H1 (cell line): Measurements from ENCODE around the gene AGFG1. TPM values are rescaled to one million over a fixed set of nuclear protein-coding genes. Genes with fewer than 3 reads are reported as not detected.

Source experiments
- CTCF ChIA-PET: fragments of 300-600 bp; sonication (Branson Sonifier 250); formaldehyde crosslinking; loops from one replicate; lab custom pipeline; 2021; ENCODE audit not compliant: partially characterized antibody; lab: Charles Lee
- POLR2A ChIA-PET: fragments of 300-600 bp; sonication (Branson Sonifier 250); formaldehyde crosslinking; loops from one replicate; lab custom pipeline; 2021; ENCODE audit warnings: inconsistent platforms; ENCODE audit not compliant: partially characterized antibody; lab: Charles Lee
- DNase-seq, 2 experiments: peaks; one replicate each; pipeline versions ENCODE4 v3.0.0 to v3.0.0-alpha.2; 2010 to 2022; ENCODE audit warnings: low spot score in 2 of 2, low read depth in 1 of 2, mixed read lengths in 1 of 2
- FAIRE-seq: peaks from 2 replicates; lab custom pipeline; 2011; peaks lifted over from hg19 to GRCh38; lab: Jason Lieb, UNC
- H2AFZ ChIP-seq: 2 replicates; pipeline ENCODE4 v1.8.1; 2012; ENCODE audit warnings: low read length, inconsistent platforms
- H2AK5ac ChIP-seq: 2 replicates; pipeline ENCODE4 v1.6.1; 2013; ENCODE audit warnings: low read depth, low read length
- H2BK120ac ChIP-seq: replicated peaks from 2 replicates; pipeline ENCODE3; 2013; ENCODE audit warnings: low read depth, low read length, inconsistent platforms
- H2BK12ac ChIP-seq: 2 replicates; pipeline ENCODE4 v1.6.1; 2013; ENCODE audit warnings: low read depth, low read length
- H2BK15ac ChIP-seq: 2 replicates; pipeline ENCODE4 v1.6.1; 2013; ENCODE audit warnings: low read length
- H2BK20ac ChIP-seq: 2 replicates; pipeline ENCODE4 v1.6.1; 2013; ENCODE audit warnings: low read length
- H2BK5ac ChIP-seq: 2 replicates; pipeline ENCODE4 v1.6.1; 2013; ENCODE audit warnings: low read depth, low read length
- H3K14ac ChIP-seq: 2 replicates; pipeline ENCODE4 v1.6.1; 2013; ENCODE audit warnings: inconsistent platforms; ENCODE audit not compliant: insufficient read length
- H3K18ac ChIP-seq: 2 replicates; pipeline ENCODE4 v1.6.1; 2013; ENCODE audit warnings: low read length; ENCODE audit errors: extremely low read depth
- H3K23ac ChIP-seq: 2 replicates; pipeline ENCODE4 v1.6.1; 2013; ENCODE audit warnings: inconsistent platforms; ENCODE audit not compliant: insufficient read length
- H3K23me2 ChIP-seq: 2 replicates; pipeline ENCODE4 v1.6.1; 2013; ENCODE audit warnings: low read depth, low read length
- H3K27ac ChIP-seq: 2 replicates; pipeline ENCODE4 v1.6.1; 2011; ENCODE audit warnings: low read depth, low read length, inconsistent platforms
- H3K27me3 ChIP-seq, 4 experiments: replicated peaks in 1 of 4; 1 replicate in 1 of 4; 2 replicates in 3 of 4; pipeline versions ENCODE4 v1.6.1 to v1.8.1; 2011 to 2013; ENCODE audit warnings: low read length in 3 of 4, mild to moderate bottlenecking in 3 of 4, inconsistent platforms in 2 of 4, mixed read lengths in 2 of 4, moderate library complexity in 1 of 4; ENCODE audit not compliant: control insufficient read depth in 3 of 4, insufficient read depth in 3 of 4; ENCODE audit errors: extremely low read depth in 1 of 4
- H3K36me3 ChIP-seq, 4 experiments: 2 replicates each; pipeline versions ENCODE4 v1.6.1 to v1.8.1; 2011 to 2013; ENCODE audit warnings: mild to moderate bottlenecking in 4 of 4, low read length in 3 of 4, moderate library complexity in 2 of 4, control low read depth in 1 of 4, inconsistent platforms in 1 of 4; ENCODE audit not compliant: insufficient read depth in 4 of 4, control insufficient read depth in 2 of 4
- H3K4ac ChIP-seq: replicated peaks from 2 replicates; pipeline ENCODE3; 2013; ENCODE audit warnings: low read length, low read depth, mixed read lengths, inconsistent platforms; ENCODE audit not compliant: insufficient read length
- H3K4me1 ChIP-seq, 4 experiments: replicated peaks in 1 of 4; 1 replicate in 1 of 4; 2 replicates in 3 of 4; pipeline versions ENCODE4 v1.6.1 to v1.8.1; 2011 to 2013; ENCODE audit warnings: low read length in 3 of 4, inconsistent platforms in 2 of 4, mixed read lengths in 1 of 4; ENCODE audit not compliant: insufficient read depth in 4 of 4, control insufficient read depth in 3 of 4
- H3K4me2 ChIP-seq, 2 experiments: 2 replicates each; pipeline versions ENCODE4 v1.6.1 to v1.8.1; 2011 to 2013; ENCODE audit warnings: low read depth in 2 of 2, low read length in 2 of 2, control low read depth in 1 of 2, inconsistent platforms in 1 of 2, mild to moderate bottlenecking in 1 of 2; ENCODE audit not compliant: insufficient read depth in 1 of 2
- H3K4me3 ChIP-seq, 4 experiments: fragments of 200-600, 300-600 bp in 1 of 4; sonication (generic), shearing (Covaris generic), sonication (Bioruptor Twin) in 1 of 4; 2 replicates each; pipeline versions ENCODE4 v1.5.1 to v1.8.1; 2011 to 2016; ENCODE audit warnings: low read length in 4 of 4, low read depth in 3 of 4, control low read depth in 2 of 4, inconsistent platforms in 2 of 4, mild to moderate bottlenecking in 2 of 4, mixed read lengths in 1 of 4, moderate library complexity in 1 of 4; ENCODE audit not compliant: insufficient read depth in 2 of 4; ENCODE audit errors: extremely low read depth in 1 of 4
- H3K56ac ChIP-seq: replicated peaks from 2 replicates; pipeline ENCODE3; 2013; ENCODE audit warnings: low read depth, mild to moderate bottlenecking, mixed read lengths, low read length, inconsistent platforms; ENCODE audit not compliant: insufficient read length
- H3K79me1 ChIP-seq: 2 replicates; pipeline ENCODE4 v1.6.1; 2013; ENCODE audit warnings: low read depth, low read length, control low read depth
- H3K79me2 ChIP-seq, 2 experiments: 2 replicates each; pipeline versions ENCODE4 v1.6.1 to v1.8.1; 2012 to 2013; ENCODE audit warnings: low read length in 2 of 2, mild to moderate bottlenecking in 2 of 2, inconsistent platforms in 1 of 2; ENCODE audit not compliant: insufficient read depth in 2 of 2, control insufficient read depth in 1 of 2
- H3K9ac ChIP-seq, 4 experiments: replicated peaks in 1 of 4; 1 replicate in 1 of 4; 2 replicates in 3 of 4; pipeline versions ENCODE4 v1.6.1 to v1.8.1; 2011 to 2013; ENCODE audit warnings: low read depth in 3 of 4, low read length in 3 of 4, control low read depth in 2 of 4, mild to moderate bottlenecking in 2 of 4, moderate library complexity in 2 of 4, inconsistent platforms in 1 of 4; ENCODE audit errors: extremely low read depth in 1 of 4
- H3K9me3 ChIP-seq, 2 experiments: 2 replicates each; pipeline versions ENCODE4 v1.6.1 to v1.8.1; 2012 to 2013; ENCODE audit warnings: mild to moderate bottlenecking in 2 of 2, moderate library complexity in 2 of 2, control low read depth in 1 of 2, inconsistent platforms in 1 of 2, low read depth in 1 of 2, low read length in 1 of 2, mixed read lengths in 1 of 2; ENCODE audit not compliant: insufficient read depth in 2 of 2
- H4K20me1 ChIP-seq, 2 experiments: replicated peaks in 1 of 2; 2 replicates each; pipeline versions ENCODE3 to v1.8.1; 2011 to 2013; ENCODE audit warnings: inconsistent platforms in 2 of 2, low read length in 2 of 2, mild to moderate bottlenecking in 1 of 2; ENCODE audit not compliant: insufficient read depth in 2 of 2, control insufficient read depth in 1 of 2
- H4K5ac ChIP-seq: 2 replicates; pipeline ENCODE4 v1.6.1; 2013; ENCODE audit warnings: low read length, low read depth, mixed read lengths, inconsistent platforms; ENCODE audit not compliant: insufficient read length
- H4K8ac ChIP-seq: 2 replicates; pipeline ENCODE4 v1.8.0; 2013; ENCODE audit warnings: mild to moderate bottlenecking, moderate library complexity, low read length, inconsistent platforms; ENCODE audit not compliant: insufficient read depth; ENCODE audit errors: extremely low read depth
- H4K91ac ChIP-seq: replicated peaks from 2 replicates; pipeline ENCODE3; 2013; ENCODE audit warnings: low read length, mixed read lengths, inconsistent platforms; ENCODE audit not compliant: insufficient read length
- BRCA1 ChIP-seq: IDR thresholded peaks from 2 replicates; pipeline ENCODE4 v1.6.1; 2012; ENCODE audit warnings: low read depth, low read length, improper control_type of control experiment
- EGR1 ChIP-seq: IDR thresholded peaks from 2 replicates; pipeline ENCODE4 v1.6.1; 2011; ENCODE audit warnings: low read depth, low read length, borderline replicate concordance
- EP300 ChIP-seq, 2 experiments: IDR thresholded peaks; 1 replicate in 1 of 2; 2 replicates in 1 of 2; pipeline ENCODE4 v1.6.1; 2011 to 2012; ENCODE audit warnings: low read depth in 2 of 2, low read length in 2 of 2, mild to moderate bottlenecking in 2 of 2, borderline replicate concordance in 1 of 2, inconsistent platforms in 1 of 2, moderate library complexity in 1 of 2
- FOSL1 ChIP-seq: IDR thresholded peaks from 2 replicates; pipeline ENCODE4 v1.6.1; 2011; ENCODE audit warnings: mild to moderate bottlenecking, low read depth, low read length, moderate library complexity; ENCODE audit not compliant: insufficient read depth
- GTF2F1 ChIP-seq: IDR thresholded peaks from 2 replicates; pipeline ENCODE4 v1.6.1; 2012; ENCODE audit warnings: low read depth, low read length, improper control_type of control experiment, borderline replicate concordance
- KDM4A ChIP-seq: IDR thresholded peaks from one replicate; pipeline ENCODE4 v1.7.1; 2012; ENCODE audit warnings: low read depth, mild to moderate bottlenecking, moderate library complexity, low read length, inconsistent platforms; ENCODE audit not compliant: severe bottlenecking
- NANOG ChIP-seq: IDR thresholded peaks from 2 replicates; pipeline ENCODE4 v1.6.1; 2011; ENCODE audit warnings: low read length, low read depth, mild to moderate bottlenecking, inconsistent platforms; ENCODE audit not compliant: insufficient read depth, poor library complexity, severe bottlenecking
- NRF1 ChIP-seq: IDR thresholded peaks from 2 replicates; pipeline ENCODE4 v1.6.1; 2011; ENCODE audit warnings: mild to moderate bottlenecking, low read depth, low read length, improper control_type of control experiment
- RAD21 ChIP-seq, 2 experiments: IDR thresholded peaks in 1 of 2; conservative IDR thresholded peaks in 1 of 2; 2 replicates each; pipeline ENCODE4 v1.6.1; 2011; ENCODE audit warnings: low read depth in 2 of 2, low read length in 2 of 2, improper control_type of control experiment in 1 of 2, inconsistent platforms in 1 of 2, mild to moderate bottlenecking in 1 of 2, moderate library complexity in 1 of 2
- RNF2 ChIP-seq: fragments of 200-900, 300-1000 bp; sonication (generic); IDR thresholded peaks from 2 replicates; pipeline ENCODE4 v1.7.1; 2016; ENCODE audit warnings: borderline replicate concordance, low read depth, mild to moderate bottlenecking, antibody characterized with exemption, low read length; ENCODE audit not compliant: poor library complexity, severe bottlenecking; ENCODE audit errors: missing control alignments
- SP1 ChIP-seq: IDR thresholded peaks from 2 replicates; pipeline ENCODE4 v1.6.1; 2011; ENCODE audit warnings: low read depth, low read length
- SP4 ChIP-seq: IDR thresholded peaks from 2 replicates; pipeline ENCODE4 v1.6.1; 2012; ENCODE audit warnings: low read length, inconsistent platforms
- YY1 ChIP-seq: IDR thresholded peaks from 2 replicates; pipeline ENCODE4 v1.6.1; 2011; ENCODE audit warnings: low read depth, mild to moderate bottlenecking, low read length
- ZNF274 ChIP-seq: IDR thresholded peaks from 2 replicates; pipeline ENCODE4 v1.7.0; 2012; ENCODE audit warnings: low read length, borderline replicate concordance; ENCODE audit errors: extremely low read depth
- polyA plus RNA-seq, 7 experiments: library from polyadenylated mRNA; depleted of rRNA in 3 of 7; stranded (reverse) in 5 of 7; unstranded in 2 of 7; fragments of >200 nt in 5 of 7; fragments of 200-250 nt in 2 of 7; gene quantifications; 1 replicate in 5 of 7; 2 replicates in 1 of 7; 4 replicates in 1 of 7; pipeline versions ENCODE4 v1.2.1 to v1.2.3, GENCODE V29; 2011 to 2013; ENCODE audit warnings: missing spikeins in 2 of 7, mixed read lengths in 2 of 7
- total RNA-seq: library from RNA; stranded (reverse); fragmentation: NEBNext Ultra II Directional; extraction: Animal tissue kit (Norgen Biotek cat#: 25700); gene quantifications from 2 replicates; pipeline ENCODE4 v1.2.1, GENCODE V29; 2021

The AGFG1 gene
- total and polyA plus RNA-seq, 2 of the 8 experiments (the other 6 are each of a cell fraction or from before 2014, with no cell fraction given): 102 to 147 TPM

GRCh38 chr2:227454323-227454860 lies 17.6 kb upstream of the AGFG1 start:
- Histone ChIP-seq H3K4me2 (no peak overlapping the region), H2AFZ (peak overlapping the region; percentile 25; the same call in 1 of the 2 replicates), H2BK120ac (no peak overlapping the region), H3K14ac (no peak overlapping the region), H3K4me1 (peaks cover 0 to 3% (median 0%) of the 10 kb centered on the region in 4 experiments; a peak in 3 of 7 replicates), H3K79me1 (no peaks in the 10 kb centered on the region), H3K4me3 (no peak overlapping the region), H2BK20ac (no peak overlapping the region), H3K27me3 (no peaks in the 10 kb centered on the region), H4K5ac (no peak overlapping the region), H3K79me2 (no peaks in the 10 kb centered on the region), H2BK15ac (no peak overlapping the region; the same call in 1 of the 2 replicates), H3K4ac (no peak overlapping the region), H3K27ac (no peak overlapping the region), H3K36me3 (no peaks in the 10 kb centered on the region), H3K9me3 (no peaks in the 10 kb centered on the region), H3K23ac (no peak overlapping the region), H2AK5ac (no peak overlapping the region), H4K20me1 (no peaks in the 10 kb centered on the region), H2BK12ac (no peak overlapping the region), H3K9ac (no peak overlapping the region), H3K18ac (no peak overlapping the region), H4K91ac (no peak overlapping the region), H3K23me2 (no peaks in the 10 kb centered on the region), H2BK5ac (no peak overlapping the region), H4K8ac (no peak overlapping the region), H3K56ac (no peak overlapping the region)
- FAIRE-seq (no peak), DNase-seq (no peak)
- ChIA-PET POLR2A (interaction anchor here (1.4 kb wide), 1 partner anchor 10 kb away, joined by 3 read pairs; no protein-coding TSS in a partner anchor), CTCF (interaction anchor here (0.7 to 1.4 kb wide), 2 partner anchors 11 to 13 kb away, joined by 4 to 7 read pairs; no protein-coding TSS in a partner anchor)
- TF ChIP-seq FOSL1: no peak
- no peak for TF ChIP-seq NRF1
- no peak for TF ChIP-seq RNF2
- no peak for TF ChIP-seq SP1
- TF ChIP-seq BRCA1: no peak
- TF ChIP-seq GTF2F1: no peak
- no peak for TF ChIP-seq SP4
- no peak for TF ChIP-seq EGR1
- no peak for TF ChIP-seq YY1
- no peak for TF ChIP-seq RAD21 (IDR thresholded peaks at IDR 0.05 in 1 of 2, conservative IDR thresholded peaks at IDR 0.05 in 1 of 2; ENCODE audit: low read depth in 2 of 2, low read length in 2 of 2)
- no peak for TF ChIP-seq EP300 (IDR thresholded peaks at IDR 0.05; ENCODE audit: borderline replicate concordance in 1 of 2, low read depth in 2 of 2, low read length in 2 of 2)
- no peak for TF ChIP-seq ZNF274
- no peak for TF ChIP-seq NANOG
- no peak for TF ChIP-seq KDM4A
